Measurements from ENCODE around the gene ZMYND19.

ZMYND19 gene

GRCh38 chr9:137620581-137620980 is 30.3 kb upstream of the ZMYND19 start:
- H3K27ac ChIP-seq, result peak overlapping the region; percentile 55
- DNase-seq (ENCODE audit: low spot score), result no peak
- ChIA-PET POLR2A (ENCODE audit: low non-redundant PET) (interaction anchor here (2.5 kb wide), 1 partner anchor 15 kb away, joined by 10 read pairs; the partner anchor contains the start of gene ARRDC1), CTCF (interaction anchor here (0.6 to 1.1 kb wide), 4 partner anchors 32 to 318 kb away, joined by 3 read pairs; no protein-coding TSS in a partner anchor)
- no peak for TF ChIP-seq CTCF (conservative IDR thresholded peaks at IDR 0.05; ENCODE audit: low read depth)

GRCh38 chr9:137620048-137620405 is 29.7 kb upstream of the ZMYND19 start:
- POLR2A ChIA-PET (ENCODE audit: low non-redundant PET), result interaction anchor here (2.5 kb wide), 1 partner anchor 15 kb away, joined by 10 read pairs; the partner anchor contains the start of gene ARRDC1
- DNase-seq (ENCODE audit: low spot score), result no peak
- TF ChIP-seq CTCF (conservative IDR thresholded peaks at IDR 0.05; ENCODE audit: low read depth), result no peak
- CTCF ChIA-PET, result interaction anchor here (0.6 kb wide), 2 partner anchors 38 to 123 kb away, joined by 3 to 5 read pairs; no protein-coding TSS in a partner anchor
- H3K27ac ChIP-seq, result peak overlapping the region; percentile 55

GRCh38 chr9:137619240-137620047 is 29.1 kb upstream of the ZMYND19 start:
- peak; percentile 72 for DNase-seq (ENCODE audit: low spot score)
- POLR2A ChIA-PET (ENCODE audit: low non-redundant PET), result interaction anchor here (0.5 to 2.5 kb wide), 3 partner anchors 14 to 65 kb away, joined by 3 to 10 read pairs (median 4); partner anchors contain the start of gene ARRDC1
- CTCF ChIA-PET, result interaction anchor here (0.6 to 1.1 kb wide), 5 partner anchors 28 to 250 kb away, joined by 3 to 5 read pairs (median 4); no protein-coding TSS in a partner anchor
- peak overlapping the region; percentile 100 for H3K27ac ChIP-seq
- TF ChIP-seq CTCF (conservative IDR thresholded peaks at IDR 0.05; ENCODE audit: low read depth), result no peak

- CTCF ChIA-PET, result interaction anchor here (0.6 to 1.1 kb wide), 3 partner anchors 39 to 249 kb away, joined by 3 to 5 read pairs (median 4); no protein-coding TSS in a partner anchor
- peak; percentile 99 for DNase-seq (ENCODE audit: low spot score)
- peak within 1 kb of the TSS; percentile 100 for H3K27ac ChIP-seq
- TF ChIP-seq CTCF (conservative IDR thresholded peaks at IDR 0.05; ENCODE audit: low read depth), result no peak
- POLR2A ChIA-PET (ENCODE audit: low non-redundant PET), result interaction anchor here (0.5 to 2.5 kb wide), 3 partner anchors 13 to 64 kb away, joined by 3 to 10 read pairs (median 4); partner anchors contain the start of gene ARRDC1
Observed at GRCh38 chr9:137618105-137619067, 28.1 kb upstream of the ZMYND19 start, which contains the start of gene EHMT1. TSS of gene EHMT1 (plus strand) at chr9:137619005. CDS start at chr9:137619029, 24 bp downstream.

- no peak for TF ChIP-seq CTCF (conservative IDR thresholded peaks at IDR 0.05; ENCODE audit: low read depth)
- H3K27ac ChIP-seq, result peak overlapping the region; percentile 100
- no peak for DNase-seq (ENCODE audit: low spot score)
- CTCF ChIA-PET, result interaction anchor here (0.6 to 1.3 kb wide), 2 partner anchors 36 to 133 kb away, joined by 3 to 5 read pairs; no protein-coding TSS in a partner anchor
- POLR2A ChIA-PET (ENCODE audit: low non-redundant PET), result no interaction called here
Observed at GRCh38 chr9:137615387-137615871, 25.1 kb upstream of the ZMYND19 start.
